HEK293T (cell line): Measurements from ENCODE around the gene CTBS.

Source experiments
- CTCF ChIA-PET: fragments of 350-600 bp; formaldehyde crosslinking; extraction: SDS; loops from one replicate; lab custom pipeline; 2021; ENCODE audit warnings: antibody characterized with exemption, inconsistent platforms; lab: Yijun Ruan, JAX
- POLR2A ChIA-PET: fragments of 350-600 bp; formaldehyde crosslinking; extraction: SDS; loops from one replicate; lab custom pipeline; 2020; ENCODE audit warnings: antibody characterized with exemption, inconsistent platforms; lab: Yijun Ruan, JAX
- DNase-seq: peaks from one replicate; pipeline ENCODE4 v3.0.0; 2012; ENCODE audit warnings: mixed read lengths; ENCODE audit errors: extremely low spot score
- ARNT ChIP-seq: fragments of 450-650 bp; IDR thresholded peaks from 2 replicates; pipeline ENCODE4 v1.6.1; 2017; ENCODE audit warnings: mild to moderate bottlenecking
- BHLHE40 ChIP-seq: fragments of 450-650 bp; IDR thresholded peaks from 2 replicates; pipeline ENCODE4 v1.6.1; 2016; ENCODE audit warnings: mild to moderate bottlenecking, moderate library complexity, borderline replicate concordance
- CTBP1 ChIP-seq: fragments of 450-650 bp; IDR thresholded peaks from 2 replicates; pipeline ENCODE4 v1.6.1; 2016; ENCODE audit warnings: borderline replicate concordance
- ELF4 ChIP-seq: fragments of 450-650 bp; IDR thresholded peaks from 2 replicates; pipeline ENCODE4 v1.6.1; 2017; ENCODE audit warnings: antibody characterized with exemption
- FOXA1 ChIP-seq: fragments of 450-650 bp; IDR thresholded peaks from 2 replicates; pipeline ENCODE4 v1.6.1; 2016; ENCODE audit warnings: mild to moderate bottlenecking
- FOXK2 ChIP-seq: fragments of 450-650 bp; IDR thresholded peaks from 2 replicates; pipeline ENCODE4 v1.6.1; 2016; ENCODE audit warnings: mild to moderate bottlenecking
- FOXM1 ChIP-seq: fragments of 450-650 bp; IDR thresholded peaks from 2 replicates; pipeline ENCODE4 v1.6.1; 2017; ENCODE audit warnings: mild to moderate bottlenecking, borderline replicate concordance
- HDGF ChIP-seq: fragments of 450-650 bp; IDR thresholded peaks from 2 replicates; pipeline ENCODE4 v1.6.1; 2017; ENCODE audit warnings: antibody characterized with exemption, borderline replicate concordance
- L3MBTL2 ChIP-seq: fragments of 450-650 bp; conservative IDR thresholded peaks from 2 replicates; pipeline ENCODE4 v1.6.1; 2016; ENCODE audit warnings: mild to moderate bottlenecking
- LEF1 ChIP-seq: fragments of 450-650 bp; IDR thresholded peaks from 2 replicates; pipeline ENCODE4 v1.6.1; 2017; ENCODE audit warnings: mild to moderate bottlenecking, borderline replicate concordance
- NFRKB ChIP-seq: fragments of 450-650 bp; IDR thresholded peaks from 2 replicates; pipeline ENCODE4 v1.6.1; 2016; ENCODE audit warnings: mild to moderate bottlenecking, moderate library complexity
- PKNOX1 ChIP-seq: fragments of 450-650 bp; IDR thresholded peaks from 2 replicates; pipeline ENCODE4 v1.6.1; 2016
- SP1 ChIP-seq: fragments of 450-650 bp; IDR thresholded peaks from 2 replicates; pipeline ENCODE4 v1.6.1; 2017
- SUZ12 ChIP-seq: fragments of 450-650 bp; IDR thresholded peaks from 2 replicates; pipeline ENCODE4 v1.6.1; 2016; ENCODE audit warnings: mild to moderate bottlenecking
- TARDBP ChIP-seq: fragments of 450-650 bp; IDR thresholded peaks from 2 replicates; pipeline ENCODE4 v1.6.1; 2016
- ZNF384 ChIP-seq: fragments of 450-650 bp; IDR thresholded peaks from 2 replicates; pipeline ENCODE4 v1.6.1; 2016

Gene CTBS

GRCh38 chr1:84573967-84574842 lies at the start of gene CTBS:
Gene CTBS (minus strand): TSS chr1:84574440. CDS start chr1:84574415, 25 bp downstream.
- CTCF ChIA-PET = interaction anchor here (0.6 to 1.6 kb wide), 3 partner anchors 46 to 879 kb away, joined by 3 to 4 read pairs (median 3); no protein-coding TSS in a partner anchor

DNA sequence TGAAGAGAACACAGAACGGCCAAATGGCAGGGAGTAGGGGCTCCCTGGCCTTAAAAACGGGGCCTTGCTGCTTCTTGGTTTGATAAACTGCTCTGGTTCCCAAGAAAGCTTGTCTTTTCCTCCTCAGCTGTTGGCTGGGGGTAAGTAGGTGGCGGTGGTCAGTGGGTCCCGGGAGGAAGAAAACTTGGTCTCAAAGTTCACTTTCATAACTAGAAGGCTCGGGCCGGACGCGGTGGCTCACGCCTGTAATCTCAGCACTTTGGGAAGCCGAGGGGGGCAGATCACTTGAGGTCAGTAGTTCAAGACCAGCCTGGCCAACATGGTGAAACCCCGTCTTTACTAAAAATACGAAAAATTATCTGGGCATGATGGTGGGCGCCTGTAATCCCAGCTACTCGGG lies 47.3 kb upstream of the CTBS start:
- POLR2A ChIA-PET = no interaction called here
- no peak for DNase-seq
- CTCF ChIA-PET = interaction anchor here (0.6 kb wide), 1 partner anchor 285 kb away, joined by 3 read pairs; no protein-coding TSS in a partner anchor
- TF ChIP-seq FOXM1 = no peak
- TF ChIP-seq HDGF = no peak
- TF ChIP-seq LEF1 = no peak
- TF ChIP-seq FOXA1 = no peak
- no peak for TF ChIP-seq PKNOX1
- no peak for TF ChIP-seq L3MBTL2
- no peak for TF ChIP-seq ELF4
- no peak for TF ChIP-seq CTBP1
- TF ChIP-seq TARDBP = no peak
- no peak for TF ChIP-seq FOXK2

More at GRCh38 chr1:84573967-84574842, at the start of gene CTBS:
- TF ChIP-seq L3MBTL2 (peak; percentile 83), ZNF384 (no peak), SP1 (no peak)
- POLR2A ChIA-PET = interaction anchor here (0.7 to 3.2 kb wide), 13 partner anchors 8 to 208 kb away, joined by 3 to 15 read pairs (median 5); partner anchors contain the start of genes GNG5 and SPATA1
- peak; percentile 98 for DNase-seq

DNA sequence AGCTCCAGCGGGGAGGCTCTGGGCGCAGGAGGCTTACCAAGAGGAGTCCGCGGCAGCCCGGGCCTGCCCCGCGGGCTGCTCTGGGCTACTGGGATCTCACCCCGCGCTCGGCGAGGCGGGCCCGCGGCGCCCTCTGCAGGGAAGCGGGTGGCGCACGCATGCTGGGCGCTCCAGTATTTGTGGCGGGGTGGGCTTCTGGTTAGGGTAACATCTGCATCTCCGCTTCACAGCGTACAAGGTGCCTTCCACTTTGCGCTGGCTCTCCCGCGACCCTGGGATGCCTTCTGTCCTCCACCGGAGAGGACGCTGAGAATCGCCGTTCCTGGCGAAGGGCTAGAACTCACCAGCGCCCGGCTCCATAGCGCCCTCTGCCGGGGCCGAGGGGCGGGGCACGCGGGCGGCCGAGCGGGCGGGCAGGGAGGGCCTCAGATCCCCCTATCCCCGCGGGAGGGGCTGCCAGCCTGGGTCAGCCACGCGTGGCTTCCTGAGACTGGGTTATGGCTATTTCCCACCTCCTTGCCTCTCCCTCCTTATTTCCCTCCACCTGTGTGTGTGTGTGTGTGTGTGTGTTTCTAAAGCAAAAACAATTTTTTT lies 46.6 kb upstream of the CTBS start:
- ChIA-PET CTCF (interaction anchor here (0.7 to 1.6 kb wide), 7 partner anchors 9 to 301 kb away, joined by 3 to 7 read pairs (median 4); partner anchors contain the start of genes CTBS, GNG5 and SPATA1), POLR2A (interaction anchor here (1.0 to 1.2 kb wide), 2 partner anchors 68 to 139 kb away, joined by 3 read pairs; no protein-coding TSS in a partner anchor)
- TF ChIP-seq L3MBTL2 = peak; percentile 87
- TF ChIP-seq TARDBP = 0 out of 2 replicates have a peak, but pooled peaks have one; percentile 29
- TF ChIP-seq ELF4 = no peak; the same call in 1 of the 2 replicates
- TF ChIP-seq FOXM1 = no peak
- no peak for TF ChIP-seq NFRKB
- peak; percentile 97 for DNase-seq

- ChIA-PET CTCF (interaction anchor here (0.8 to 1.6 kb wide), 4 partner anchors 10 to 46 kb away, joined by 3 to 7 read pairs (median 4); partner anchors contain the start of gene CTBS), POLR2A (interaction anchor here (1.0 to 2.1 kb wide), 3 partner anchors 69 to 140 kb away, joined by 3 to 6 read pairs (median 3); partner anchors contain the start of genes GNG5 and SPATA1)
- peak; percentile 67 for TF ChIP-seq L3MBTL2
- no peak for TF ChIP-seq LEF1
- peak; percentile 30 for DNase-seq
Measured at GRCh38 chr1:84619383-84620102, 45.3 kb upstream of the CTBS start.

GRCh38 chr1:84617349-84617748 lies 43.1 kb upstream of the CTBS start:
- POLR2A ChIA-PET = no interaction called here
- CTCF ChIA-PET = no interaction called here
- no peak for TF ChIP-seq FOXK2
- no peak for TF ChIP-seq BHLHE40
- no peak for TF ChIP-seq ZNF384
- TF ChIP-seq NFRKB = no peak
- TF ChIP-seq ARNT = no peak
- no peak for TF ChIP-seq PKNOX1
- TF ChIP-seq CTBP1 = no peak
- TF ChIP-seq SP1 = no peak
- TF ChIP-seq ELF4 = no peak
- TF ChIP-seq FOXA1 = no peak
- TF ChIP-seq TARDBP = no peak
- no peak for TF ChIP-seq LEF1
- TF ChIP-seq SUZ12 = no peak
- TF ChIP-seq L3MBTL2 = no peak
- no peak for DNase-seq

- CTCF ChIA-PET = no interaction called here
- POLR2A ChIA-PET = no interaction called here
- DNase-seq = no peak
- no peak for TF ChIP-seq BHLHE40
- TF ChIP-seq SP1 = no peak
- no peak for TF ChIP-seq L3MBTL2
- TF ChIP-seq ARNT = no peak
Measured at GRCh38 chr1:84615790-84616189, 41.5 kb upstream of the CTBS start.
